Measurements from ENCODE around the gene FAM229B. TPM values are rescaled to one million over a fixed set of nuclear protein-coding genes. Genes with fewer than 3 reads are reported as not detected.
"Not testable (repeated sequence)": the region's sequence is repeated elsewhere in the genome, so short reads cannot be mapped to it uniquely, and the experiment has no call there.

FAM229B gene
- total RNA-seq, 2 donors from 2014 or later: 3.6 to 4.4 TPM

DNA sequence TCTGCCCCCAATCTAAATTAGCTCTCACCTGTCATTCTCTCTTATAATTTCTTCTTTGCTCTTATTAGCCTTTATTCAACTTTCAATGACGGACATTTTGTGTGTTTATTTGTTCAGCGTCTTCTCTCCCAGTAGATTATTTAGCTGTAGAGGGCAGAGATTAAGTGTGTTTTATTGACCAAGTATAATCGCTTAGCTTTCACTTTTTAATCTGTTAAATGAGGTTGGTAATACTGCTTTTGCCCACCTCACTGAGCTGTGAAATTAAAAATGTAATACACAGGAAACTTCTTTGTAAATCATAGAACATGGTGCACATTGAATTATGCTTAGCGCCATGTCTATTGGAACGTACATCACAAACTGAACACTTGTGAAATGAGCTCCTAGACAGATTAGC is 37.0 kb upstream of the FAM229B start:
- Histone ChIP-seq H3K9me3 (no peaks in the 10 kb centered on the region), H3K27me3 (no peaks in the 10 kb centered on the region), H3K4me1 (no peaks in the 10 kb centered on the region), H3K36me3 (replicated peaks in 1 of 2; ENCODE audit: insufficient read depth in 1 of 2, low read depth in 2 of 2) (no peaks in the 10 kb centered on the region), H3K4me3 (no peak overlapping the region), H3K27ac (no peak overlapping the region)
- TF ChIP-seq, protein P1, sequence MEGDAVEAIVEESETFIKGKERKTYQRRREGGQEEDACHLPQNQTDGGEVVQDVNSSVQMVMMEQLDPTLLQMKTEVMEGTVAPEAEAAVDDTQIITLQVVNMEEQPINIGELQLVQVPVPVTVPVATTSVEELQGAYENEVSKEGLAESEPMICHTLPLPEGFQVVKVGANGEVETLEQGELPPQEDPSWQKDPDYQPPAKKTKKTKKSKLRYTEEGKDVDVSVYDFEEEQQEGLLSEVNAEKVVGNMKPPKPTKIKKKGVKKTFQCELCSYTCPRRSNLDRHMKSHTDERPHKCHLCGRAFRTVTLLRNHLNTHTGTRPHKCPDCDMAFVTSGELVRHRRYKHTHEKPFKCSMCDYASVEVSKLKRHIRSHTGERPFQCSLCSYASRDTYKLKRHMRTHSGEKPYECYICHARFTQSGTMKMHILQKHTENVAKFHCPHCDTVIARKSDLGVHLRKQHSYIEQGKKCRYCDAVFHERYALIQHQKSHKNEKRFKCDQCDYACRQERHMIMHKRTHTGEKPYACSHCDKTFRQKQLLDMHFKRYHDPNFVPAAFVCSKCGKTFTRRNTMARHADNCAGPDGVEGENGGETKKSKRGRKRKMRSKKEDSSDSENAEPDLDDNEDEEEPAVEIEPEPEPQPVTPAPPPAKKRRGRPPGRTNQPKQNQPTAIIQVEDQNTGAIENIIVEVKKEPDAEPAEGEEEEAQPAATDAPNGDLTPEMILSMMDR (IDR thresholded peaks at IDR 0.05): no peak
- 68 to 78% methylated on average over 5 of the region's 5 CpGs for WGBS, 2 donors
- ATAC-seq (no peak), DNase-seq (no peak)
- intact Hi-C loops (cut with DNase I): no loop called here

DNA sequence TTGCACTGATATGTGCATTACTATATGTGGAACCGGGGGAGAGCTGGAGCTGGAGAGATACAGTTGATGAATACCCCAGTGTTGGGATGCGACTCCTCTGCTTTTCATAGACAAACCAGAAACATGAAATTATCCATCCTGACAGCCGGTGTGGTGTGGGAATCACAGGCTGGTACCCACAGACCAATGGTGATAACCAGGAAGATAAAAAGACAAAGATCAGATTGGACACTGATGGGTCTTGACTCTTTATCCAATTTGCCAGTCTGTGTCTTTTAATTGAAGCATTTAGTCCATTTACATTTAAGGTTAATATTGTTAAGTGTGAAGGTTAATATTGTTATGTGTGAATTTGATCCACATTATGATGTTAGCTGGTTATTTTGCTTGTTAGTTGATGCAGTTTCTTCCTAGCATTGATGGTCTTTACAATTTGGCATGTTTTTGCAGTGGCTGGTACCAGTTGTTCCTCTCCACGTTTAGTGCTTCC is 36.1 kb upstream of the FAM229B start:
- 79 to 80% methylated on average over 4 of the region's 4 CpGs for WGBS, 2 donors
- H3K4me1 ChIP-seq; H3K36me3 ChIP-seq (replicated peaks in 1 of 2; ENCODE audit: insufficient read depth in 1 of 2, low read depth in 2 of 2); H3K4me3 ChIP-seq; H3K27ac ChIP-seq; ATAC-seq; H3K9me3 ChIP-seq; H3K27me3 ChIP-seq; DNase-seq; intact Hi-C loops (cut with DNase I): not testable (repeated sequence)

- H3K9me3 ChIP-seq: no peaks in the 10 kb centered on the region
- 74 to 75% methylated on average over 12 of the region's 12 CpGs for WGBS, 2 donors
- DNase-seq (no peak), ATAC-seq (no peak)
- TF ChIP-seq POLR2A (IDR thresholded peaks at IDR 0.05): no peak
- no peak within 1 kb of the TSS for H3K27ac ChIP-seq
- intact Hi-C loops (cut with DNase I): no loop called here
- H3K4me1 ChIP-seq: no peaks in the 10 kb centered on the region
- no peak within 1 kb of the TSS for H3K4me3 ChIP-seq
- no peaks in the 10 kb centered on the region for H3K27me3 ChIP-seq
- H3K36me3 ChIP-seq (replicated peaks in 1 of 2; ENCODE audit: insufficient read depth in 1 of 2, low read depth in 2 of 2): no peaks in the 10 kb centered on the region
Measured at GRCh38 chr6:112054001-112054400, 33.4 kb upstream of the FAM229B start, which contains the start of gene CCN6. CCN6 (plus strand) TSS chr6:112054104; CDS start chr6:112054358, 254 bp downstream.

DNA sequence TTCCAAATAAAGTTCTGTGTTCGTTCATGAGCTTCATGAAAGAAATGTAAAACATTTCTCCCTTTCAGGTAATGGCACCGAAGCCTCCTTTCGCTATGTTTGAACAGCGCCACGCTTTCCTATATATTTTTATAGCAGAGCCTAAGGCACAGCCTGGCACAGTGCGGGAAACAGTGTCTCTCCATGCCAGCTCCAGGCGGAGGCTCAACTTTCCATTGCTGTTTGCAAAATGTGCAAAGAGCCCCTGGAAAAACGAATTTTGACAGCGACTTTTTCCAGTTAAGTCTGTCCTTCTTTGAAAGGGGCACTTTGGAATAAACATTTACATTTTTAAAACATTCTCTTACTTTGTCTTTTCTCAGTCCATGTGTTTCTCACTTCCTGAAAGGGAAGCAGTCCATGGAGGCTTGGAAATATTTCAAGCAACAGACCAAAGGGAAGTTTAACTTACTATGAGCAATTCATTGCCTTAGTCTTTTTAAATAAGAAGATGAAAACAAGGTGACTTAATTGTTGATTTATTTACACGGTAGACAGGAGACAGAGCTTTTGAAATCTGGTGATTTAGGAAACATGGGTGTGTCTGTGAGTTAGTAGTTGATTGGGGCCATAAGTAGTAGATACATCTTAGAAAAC is 32.7 kb upstream of the FAM229B start:
- TF ChIP-seq, protein P1 (IDR thresholded peaks at IDR 0.05): no peak
- TF ChIP-seq POLR2A (IDR thresholded peaks at IDR 0.05): no peak
- no peak overlapping the region for H3K4me3 ChIP-seq
- H3K36me3 ChIP-seq (replicated peaks in 1 of 2; ENCODE audit: insufficient read depth in 1 of 2, low read depth in 2 of 2): no peaks in the 10 kb centered on the region
- 70 to 73% methylated on average over 10 of the region's 10 CpGs for WGBS, 2 donors
- no peaks in the 10 kb centered on the region for H3K4me1 ChIP-seq
- DNase-seq: no peak
- H3K27ac ChIP-seq: no peak overlapping the region
- intact Hi-C loops (cut with DNase I): no loop called here
- no peaks in the 10 kb centered on the region for H3K27me3 ChIP-seq
- no peak for ATAC-seq
- H3K9me3 ChIP-seq: no peaks in the 10 kb centered on the region

DNA sequence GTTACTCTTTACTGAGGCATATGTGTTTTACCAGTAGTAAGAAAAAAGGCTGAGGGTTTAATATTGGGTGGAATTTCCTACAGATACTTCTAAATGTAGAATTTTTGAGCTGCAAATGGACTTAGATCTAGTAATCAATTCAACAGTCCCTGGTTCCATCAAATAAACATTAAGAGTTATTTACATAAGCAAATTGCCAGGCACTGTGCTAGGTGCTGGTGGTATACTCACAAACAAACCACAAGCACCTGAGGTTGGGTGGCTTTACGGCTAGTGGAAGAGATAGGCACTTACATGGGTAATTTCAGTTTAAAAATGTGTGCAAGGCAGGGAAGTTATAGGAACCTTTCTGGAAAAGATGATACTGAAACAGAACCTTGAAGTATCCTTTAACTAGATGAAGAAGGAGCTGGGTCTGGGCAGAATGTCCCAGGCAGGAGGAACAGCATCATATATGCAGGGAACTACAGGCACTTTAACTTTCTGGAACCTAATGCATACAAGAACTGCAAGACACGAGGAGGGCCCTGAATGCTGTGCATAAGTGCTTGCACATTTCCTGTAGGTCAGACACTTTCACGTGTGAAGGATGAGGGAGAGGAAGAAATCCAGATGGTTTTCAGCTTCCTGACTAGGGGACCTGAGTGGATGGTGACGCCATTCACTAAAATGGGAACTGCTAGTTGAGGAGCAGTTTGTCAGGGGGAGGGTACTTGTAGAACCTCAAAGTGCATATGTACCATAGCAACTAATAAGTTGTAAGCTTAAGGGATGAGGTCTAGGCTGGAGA is 29.0 kb upstream of the FAM229B start:
- DNase-seq (no peak), ATAC-seq (no peak)
- TF ChIP-seq, protein P1 (IDR thresholded peaks at IDR 0.05): no peak
- no peak for TF ChIP-seq POLR2A (IDR thresholded peaks at IDR 0.05)
- Histone ChIP-seq H3K4me3 (no peak overlapping the region), H3K9me3 (no peaks in the 10 kb centered on the region), H3K4me1 (no peaks in the 10 kb centered on the region), H3K36me3 (replicated peaks in 1 of 2; ENCODE audit: insufficient read depth in 1 of 2, low read depth in 2 of 2) (no peaks in the 10 kb centered on the region), H3K27ac (no peak overlapping the region), H3K27me3 (no peaks in the 10 kb centered on the region)
- 57 to 63% methylated on average over 4 of the region's 4 CpGs for WGBS, 2 donors
- intact Hi-C loops (cut with DNase I): no loop called here

Data from body of pancreas (tissue), 4 donors.